Nephron progenitor cell (in vitro differentiated cells): ENCODE measurements around the gene SAXO1.
A peak's percentile ranks its signal among the peaks of the same experiment; 100 is the strongest.

Experiments
- DNase-seq: peaks from one replicate; pipeline ENCODE4 v3.0.0; 2021
- H3K27ac Mint-ChIP-seq: 2 replicates; pipeline ENCODE4 v1.8.0; 2021; ENCODE audit warnings: mild to moderate bottlenecking, moderate library complexity, mixed read lengths
- H3K27me3 Mint-ChIP-seq: 2 replicates; pipeline ENCODE4 v1.8.0; 2021; ENCODE audit warnings: mild to moderate bottlenecking, low read depth, mixed read lengths; ENCODE audit not compliant: poor library complexity
- H3K36me3 Mint-ChIP-seq: 2 replicates; pipeline ENCODE4 v1.8.0; 2021; ENCODE audit warnings: low read depth, mixed read lengths
- H3K4me1 Mint-ChIP-seq: 2 replicates; pipeline ENCODE4 v1.8.0; 2021; ENCODE audit warnings: mixed read lengths
- H3K4me3 Mint-ChIP-seq: 2 replicates; pipeline ENCODE4 v1.8.0; 2021; ENCODE audit warnings: mild to moderate bottlenecking, moderate library complexity, mixed read lengths
- H3K9me3 Mint-ChIP-seq: 2 replicates; pipeline ENCODE4 v1.8.0; 2021; ENCODE audit warnings: mild to moderate bottlenecking, moderate library complexity, mixed read lengths
- CTCF ChIP-seq: fragments of 200-600 bp; sonication (generic); IDR thresholded peaks from 2 replicates; pipeline ENCODE4 v1.5.0; 2021; ENCODE audit warnings: antibody characterized with exemption

SAXO1 gene

GRCh38 chr9:18947892-18948339 lies 85.1 kb downstream of the SAXO1 start:
- H3K9me3 Mint-ChIP-seq = no peaks in the 10 kb centered on the region
- no peak overlapping the region for H3K4me3 Mint-ChIP-seq
- H3K4me1 Mint-ChIP-seq = peaks cover 61% of the 10 kb centered on the region
- no peak for TF ChIP-seq CTCF
- H3K36me3 Mint-ChIP-seq = no peaks in the 10 kb centered on the region
- no peak overlapping the region for H3K27ac Mint-ChIP-seq
- no peaks in the 10 kb centered on the region for H3K27me3 Mint-ChIP-seq
- no peak for DNase-seq

GRCh38 chr9:18942801-18943200 lies 90.2 kb downstream of the SAXO1 start:
- H3K27me3 Mint-ChIP-seq = peaks cover 8% of the 10 kb centered on the region
- no peak for TF ChIP-seq CTCF
- DNase-seq = no peak
- H3K36me3 Mint-ChIP-seq = no peaks in the 10 kb centered on the region
- H3K27ac Mint-ChIP-seq = peak overlapping the region; percentile 12
- peaks cover 40% of the 10 kb centered on the region for H3K4me1 Mint-ChIP-seq
- H3K4me3 Mint-ChIP-seq = no peak overlapping the region
- H3K9me3 Mint-ChIP-seq = no peaks in the 10 kb centered on the region

GRCh38 chr9:18941060-18941740 lies 91.8 kb downstream of the SAXO1 start:
- no peak overlapping the region for H3K4me3 Mint-ChIP-seq
- no peak for DNase-seq
- H3K9me3 Mint-ChIP-seq = no peaks in the 10 kb centered on the region
- peaks cover 8% of the 10 kb centered on the region for H3K27me3 Mint-ChIP-seq
- TF ChIP-seq CTCF = no peak
- no peaks in the 10 kb centered on the region for H3K36me3 Mint-ChIP-seq
- no peak overlapping the region for H3K27ac Mint-ChIP-seq
- peaks cover 31% of the 10 kb centered on the region for H3K4me1 Mint-ChIP-seq

- Mint-ChIP-seq H3K27ac (no peak overlapping the region), H3K27me3 (peaks cover 8% of the 10 kb centered on the region)
- TF ChIP-seq CTCF = no peak
Measured at GRCh38 chr9:18939943-18940342, 93.1 kb downstream of the SAXO1 start.

GRCh38 chr9:18936094-18936871 lies 96.7 kb downstream of the SAXO1 start:
- peaks cover 14% of the 10 kb centered on the region for H3K9me3 Mint-ChIP-seq
- peaks cover 7% of the 10 kb centered on the region for H3K36me3 Mint-ChIP-seq
- TF ChIP-seq CTCF = no peak
- peaks cover 3% of the 10 kb centered on the region for H3K27me3 Mint-ChIP-seq
- H3K27ac Mint-ChIP-seq = no peak overlapping the region
- H3K4me1 Mint-ChIP-seq = peaks cover 13% of the 10 kb centered on the region
- H3K4me3 Mint-ChIP-seq = no peak overlapping the region
- no peak for DNase-seq

More at GRCh38 chr9:18939943-18940342, 93.1 kb downstream of the SAXO1 start:
- no peak for DNase-seq
- Mint-ChIP-seq H3K4me1 (peaks cover 34% of the 10 kb centered on the region), H3K36me3 (no peaks in the 10 kb centered on the region), H3K9me3 (peaks cover 4% of the 10 kb centered on the region), H3K4me3 (no peak overlapping the region)
